ENCODE measurements around the gene JAG1. TPM values are rescaled to one million over a fixed set of nuclear protein-coding genes. Genes with fewer than 3 reads are reported as not detected.

Gene JAG1
- polyA plus RNA-seq, 3 donors, result 0.70 to 6.8 (median 0.85) TPM

GRCh38 chr20:10721137-10721896, 47.5 kb upstream of the JAG1 start:
- H3K9me3 ChIP-seq (replicated peaks in 1 of 2; ENCODE audit: control insufficient read depth in 1 of 2, insufficient read depth in 1 of 2, low read length in 2 of 2), result no peaks in the 10 kb centered on the region
- TF ChIP-seq CTCF (IDR thresholded peaks at IDR 0.05), result no peak
- H3K9me3 Mint-ChIP-seq, result peaks cover 0 to 3% (median 1%) of the 10 kb centered on the region in 7 donors
- no peaks in the 10 kb centered on the region for H3K36me3 ChIP-seq (replicated peaks in 1 of 2; ENCODE audit: control insufficient read depth in 1 of 2, insufficient read depth in 2 of 2, low read length in 2 of 2)
- H3K4me3 Mint-ChIP-seq, result no peak overlapping the region
- no CpG with 5 or more reads among the region's 9 CpGs for whole genome bisulfite sequencing (ENCODE audit: insufficient coverage)
- H3K36me3 Mint-ChIP-seq, result no peaks in the 10 kb centered on the region
- H3K27me3 ChIP-seq (ENCODE audit: control insufficient read depth in 2 of 2, insufficient read depth in 2 of 2, low read length in 2 of 2), result peaks cover 0 to 3% of the 10 kb centered on the region in 2 donors
- H3K4me1 Mint-ChIP-seq, result no peaks in the 10 kb centered on the region
- no peaks in the 10 kb centered on the region for H3K4me1 ChIP-seq (ENCODE audit: control insufficient read depth in 1 of 2, insufficient read depth in 2 of 2, low read length in 2 of 2)
- H3K4me3 ChIP-seq (replicated peaks in 1 of 3; ENCODE audit: low read depth in 2 of 3, low read length in 3 of 3), result no peak overlapping the region
- no peaks in the 10 kb centered on the region for H3K79me2 ChIP-seq (ENCODE audit: insufficient read depth, low read length)
- H2AFZ ChIP-seq (ENCODE audit: insufficient read depth, low read depth, low read length, poor library complexity, severe bottlenecking), result no peak overlapping the region
- intact Hi-C loops (cut with micrococcal nuclease), result no loop called here
- H3K9ac ChIP-seq (ENCODE audit: insufficient read depth, low read length, poor library complexity, severe bottlenecking), result no peak overlapping the region
- H4K20me1 ChIP-seq (ENCODE audit: insufficient read depth, low read length), result no peaks in the 10 kb centered on the region
- no peak for DNase-seq
- H3K27ac ChIP-seq (ENCODE audit: low read depth in 1 of 2, low read length in 2 of 2), result no peak overlapping the region
- no peak overlapping the region for H3K4me2 ChIP-seq (replicated peaks; ENCODE audit: extremely low read depth, low read length, poor library complexity, severe bottlenecking)
- H3K27me3 Mint-ChIP-seq (ENCODE audit: low read depth in 3 of 3), result peaks cover 0 to 3% (median 2%) of the 10 kb centered on the region in 3 donors
- no peak overlapping the region for H3K27ac Mint-ChIP-seq

- H4K20me1 ChIP-seq (ENCODE audit: insufficient read depth, low read length), result no peaks in the 10 kb centered on the region
- H3K4me3 ChIP-seq (replicated peaks in 1 of 3; ENCODE audit: low read depth in 2 of 3, low read length in 3 of 3), result no peak overlapping the region
- DNase-seq, result no peak
- no peak overlapping the region for H3K4me2 ChIP-seq (replicated peaks; ENCODE audit: extremely low read depth, low read length, poor library complexity, severe bottlenecking)
- no peaks in the 10 kb centered on the region for H3K4me1 ChIP-seq (ENCODE audit: control insufficient read depth in 1 of 2, insufficient read depth in 2 of 2, low read length in 2 of 2)
- peaks cover 0 to 3% of the 10 kb centered on the region in 2 donors for H3K27me3 ChIP-seq (ENCODE audit: control insufficient read depth in 2 of 2, insufficient read depth in 2 of 2, low read length in 2 of 2)
- no peak overlapping the region for H2AFZ ChIP-seq (ENCODE audit: insufficient read depth, low read depth, low read length, poor library complexity, severe bottlenecking)
- H3K27ac ChIP-seq (ENCODE audit: low read depth in 1 of 2, low read length in 2 of 2), result no peak overlapping the region
- no peak for TF ChIP-seq CTCF (IDR thresholded peaks at IDR 0.05)
- no peaks in the 10 kb centered on the region for H3K36me3 Mint-ChIP-seq
- no peak overlapping the region for H3K4me3 Mint-ChIP-seq
- H3K9ac ChIP-seq (ENCODE audit: insufficient read depth, low read length, poor library complexity, severe bottlenecking), result no peak overlapping the region
- H3K9me3 Mint-ChIP-seq, result peaks cover 0 to 3% (median 0%) of the 10 kb centered on the region in 7 donors
- H3K4me1 Mint-ChIP-seq, result no peaks in the 10 kb centered on the region
- H3K36me3 ChIP-seq (replicated peaks in 1 of 2; ENCODE audit: control insufficient read depth in 1 of 2, insufficient read depth in 2 of 2, low read length in 2 of 2), result no peaks in the 10 kb centered on the region
- intact Hi-C loops (cut with micrococcal nuclease), result no loop called here
- 75% methylated on average over 2 of the region's 2 CpGs for WGBS (ENCODE audit: insufficient coverage)
- H3K79me2 ChIP-seq (ENCODE audit: insufficient read depth, low read length), result no peaks in the 10 kb centered on the region
- H3K9me3 ChIP-seq (replicated peaks in 1 of 2; ENCODE audit: control insufficient read depth in 1 of 2, insufficient read depth in 1 of 2, low read length in 2 of 2), result no peaks in the 10 kb centered on the region
- peaks cover 0 to 2% (median 0%) of the 10 kb centered on the region in 3 donors for H3K27me3 Mint-ChIP-seq (ENCODE audit: low read depth in 3 of 3)
- no peak overlapping the region for H3K27ac Mint-ChIP-seq
Measured at GRCh38 chr20:10720565-10720964, 46.8 kb upstream of the JAG1 start.
